ENCODE results near the gene LAMA2.

DNA sequence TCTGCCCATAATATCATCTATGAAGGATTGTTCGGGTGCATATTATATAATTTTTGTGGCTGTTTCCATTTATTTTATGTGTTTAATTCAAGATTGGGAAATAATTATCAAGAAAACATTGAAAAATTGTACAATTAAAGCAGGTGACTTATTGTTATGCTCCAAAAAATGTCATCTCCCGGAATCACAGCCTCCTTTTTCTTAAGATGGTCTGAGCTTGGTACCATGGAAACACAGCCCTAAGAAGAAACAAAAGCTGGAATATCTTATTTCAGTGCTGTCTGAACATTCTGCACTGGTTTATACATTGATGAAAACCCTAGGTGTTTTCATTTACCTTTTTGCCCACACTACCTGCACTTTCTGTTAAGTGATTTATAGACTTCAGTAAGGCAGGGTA, 459.9 kb downstream of the LAMA2 start:
- TF ChIP-seq POLR2AphosphoS5 (IDR thresholded peaks at IDR 0.05; ENCODE audit: low read depth, low read length): no peak
- TF ChIP-seq, protein P1, sequence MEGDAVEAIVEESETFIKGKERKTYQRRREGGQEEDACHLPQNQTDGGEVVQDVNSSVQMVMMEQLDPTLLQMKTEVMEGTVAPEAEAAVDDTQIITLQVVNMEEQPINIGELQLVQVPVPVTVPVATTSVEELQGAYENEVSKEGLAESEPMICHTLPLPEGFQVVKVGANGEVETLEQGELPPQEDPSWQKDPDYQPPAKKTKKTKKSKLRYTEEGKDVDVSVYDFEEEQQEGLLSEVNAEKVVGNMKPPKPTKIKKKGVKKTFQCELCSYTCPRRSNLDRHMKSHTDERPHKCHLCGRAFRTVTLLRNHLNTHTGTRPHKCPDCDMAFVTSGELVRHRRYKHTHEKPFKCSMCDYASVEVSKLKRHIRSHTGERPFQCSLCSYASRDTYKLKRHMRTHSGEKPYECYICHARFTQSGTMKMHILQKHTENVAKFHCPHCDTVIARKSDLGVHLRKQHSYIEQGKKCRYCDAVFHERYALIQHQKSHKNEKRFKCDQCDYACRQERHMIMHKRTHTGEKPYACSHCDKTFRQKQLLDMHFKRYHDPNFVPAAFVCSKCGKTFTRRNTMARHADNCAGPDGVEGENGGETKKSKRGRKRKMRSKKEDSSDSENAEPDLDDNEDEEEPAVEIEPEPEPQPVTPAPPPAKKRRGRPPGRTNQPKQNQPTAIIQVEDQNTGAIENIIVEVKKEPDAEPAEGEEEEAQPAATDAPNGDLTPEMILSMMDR (IDR thresholded peaks at IDR 0.05): no peak
